Activated naive CD8-positive, alpha-beta T cell treated with anti-CD3 and anti-CD28 coated beads, Interleukin-2, amount 50 U/mL, for 24 hours (primary cell): ENCODE measurements around the gene SLC9A9.

Source experiments
- ATAC-seq: fragments of 150-1000 bp; cut with Tn5 transposase; one replicate; pipeline ENCODE4 v1.10.0; 2021
- DNase-seq: peaks from one replicate; pipeline ENCODE4 v3.0.0; 2021
- H3K27ac Mint-ChIP-seq: one replicate; pipeline ENCODE4 v1.8.0; 2021; ENCODE audit warnings: mild to moderate bottlenecking, mixed read lengths
- H3K27me3 Mint-ChIP-seq: one replicate; pipeline ENCODE4 v1.8.0; 2021; ENCODE audit warnings: mixed read lengths
- H3K36me3 Mint-ChIP-seq: one replicate; pipeline ENCODE4 v1.8.0; 2021; ENCODE audit warnings: low read depth, mixed read lengths
- H3K4me1 Mint-ChIP-seq: one replicate; pipeline ENCODE4 v1.8.0; 2021; ENCODE audit warnings: mixed read lengths
- H3K4me3 Mint-ChIP-seq: one replicate; pipeline ENCODE4 v1.8.0; 2021; ENCODE audit warnings: mild to moderate bottlenecking, moderate library complexity, mixed read lengths
- H3K9me3 Mint-ChIP-seq: one replicate; pipeline ENCODE4 v1.8.0; 2021; ENCODE audit warnings: mixed read lengths

The SLC9A9 gene

DNA sequence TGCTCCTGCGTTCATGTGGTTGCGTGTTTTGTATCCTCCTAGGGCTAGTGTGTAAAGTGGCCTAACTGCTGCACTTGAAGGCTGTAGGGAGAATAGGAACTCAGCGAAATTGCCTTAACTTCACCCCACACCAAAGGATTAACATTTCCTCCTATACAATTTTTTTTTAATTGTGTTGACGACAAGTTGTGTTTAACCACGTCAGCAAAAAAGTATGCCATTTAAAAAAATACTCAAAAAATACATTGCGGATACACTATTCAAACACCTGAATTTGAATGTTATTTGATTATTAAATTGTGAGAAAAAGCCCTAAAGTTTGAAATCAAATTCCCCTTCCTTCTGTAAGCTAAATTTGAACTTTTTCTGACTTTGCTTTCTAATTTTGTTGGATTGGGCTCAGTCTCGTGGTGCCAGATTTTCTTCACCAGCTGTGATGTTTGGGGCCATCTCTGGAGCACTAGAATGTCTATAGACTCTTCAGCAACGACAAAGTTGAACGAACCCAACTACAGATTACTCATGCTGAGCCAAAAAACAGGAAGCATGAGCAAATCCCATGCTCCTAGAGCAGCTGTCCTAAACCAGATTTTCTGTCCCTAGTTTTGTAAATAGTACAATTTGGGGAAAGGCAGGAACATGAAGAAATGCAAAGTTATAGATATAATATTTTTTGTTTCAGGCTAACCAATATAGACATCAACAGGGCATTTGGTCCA is 8.1 kb upstream of the SLC9A9 start:
- Mint-ChIP-seq H3K36me3 (no peaks in the 10 kb centered on the region), H3K27me3 (peaks cover 4% of the 10 kb centered on the region), H3K4me1 (peaks cover 8% of the 10 kb centered on the region), H3K4me3 (no peak overlapping the region), H3K9me3 (peaks cover 9% of the 10 kb centered on the region), H3K27ac (no peak overlapping the region)
- ATAC-seq (no peak), DNase-seq (no peak)

DNA sequence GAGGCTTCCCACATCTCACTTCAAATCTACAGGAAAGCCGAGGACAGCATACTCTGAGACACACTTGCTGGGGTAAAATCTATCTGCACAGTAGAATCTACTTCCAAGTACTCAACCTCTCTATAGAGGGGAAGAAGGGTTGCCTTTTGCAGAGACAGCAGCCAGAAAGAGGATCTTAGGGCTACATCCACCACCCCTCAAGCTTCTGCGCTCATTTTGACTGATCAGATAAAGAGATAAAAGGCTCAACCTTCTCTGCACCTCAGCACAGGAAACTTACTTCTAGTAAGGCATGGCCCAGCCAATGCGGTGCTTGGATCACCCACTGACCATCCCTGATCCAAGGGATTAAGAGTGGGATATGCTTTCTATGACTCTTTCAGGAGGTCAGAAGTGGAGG is 6.9 kb upstream of the SLC9A9 start:
- no peak for DNase-seq
- no peaks in the 10 kb centered on the region for H3K9me3 Mint-ChIP-seq
- no peaks in the 10 kb centered on the region for H3K36me3 Mint-ChIP-seq
- no peak overlapping the region for H3K4me3 Mint-ChIP-seq
- H3K4me1 Mint-ChIP-seq = peaks cover 16% of the 10 kb centered on the region
- no peak overlapping the region for H3K27ac Mint-ChIP-seq
- H3K27me3 Mint-ChIP-seq = no peaks in the 10 kb centered on the region
- ATAC-seq = no peak

DNA sequence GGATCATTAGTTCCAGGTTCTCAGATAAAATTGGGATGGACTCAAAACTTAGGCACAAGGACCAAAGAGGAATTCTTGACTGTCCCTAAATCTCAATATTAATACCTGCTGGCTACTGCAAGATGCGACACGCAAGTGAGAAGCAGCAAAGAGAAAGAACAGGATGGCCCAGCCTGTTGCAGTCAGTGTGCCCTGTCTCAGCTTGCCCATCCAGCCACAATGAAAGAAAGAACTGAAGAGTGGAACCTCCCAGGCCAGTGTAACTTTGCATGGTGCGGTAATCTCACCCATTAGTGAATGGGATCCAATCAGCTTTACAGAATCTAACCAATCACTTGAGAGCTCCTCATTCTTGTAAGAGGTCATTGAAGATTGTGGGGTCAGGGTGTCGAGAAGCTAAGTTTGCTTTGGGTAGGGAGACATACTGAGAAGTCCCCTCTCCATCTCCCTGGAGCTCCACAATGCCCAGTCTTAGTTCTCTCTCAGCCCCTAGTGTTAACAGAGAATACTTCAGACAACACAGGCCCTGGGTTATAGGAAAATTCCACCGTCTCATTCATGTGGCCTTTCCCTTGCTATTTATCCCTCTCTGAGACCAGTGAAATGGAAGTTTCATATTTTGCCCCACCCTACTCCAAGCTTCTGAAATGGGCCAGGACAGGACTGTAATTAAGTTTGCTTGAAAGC is 3.2 kb upstream of the SLC9A9 start:
- Mint-ChIP-seq H3K4me1 (peaks cover 49% of the 10 kb centered on the region), H3K27me3 (no peaks in the 10 kb centered on the region), H3K36me3 (no peaks in the 10 kb centered on the region), H3K9me3 (no peaks in the 10 kb centered on the region), H3K4me3 (no peak overlapping the region), H3K27ac (no peak overlapping the region)
- DNase-seq = no peak
- ATAC-seq = no peak

DNA sequence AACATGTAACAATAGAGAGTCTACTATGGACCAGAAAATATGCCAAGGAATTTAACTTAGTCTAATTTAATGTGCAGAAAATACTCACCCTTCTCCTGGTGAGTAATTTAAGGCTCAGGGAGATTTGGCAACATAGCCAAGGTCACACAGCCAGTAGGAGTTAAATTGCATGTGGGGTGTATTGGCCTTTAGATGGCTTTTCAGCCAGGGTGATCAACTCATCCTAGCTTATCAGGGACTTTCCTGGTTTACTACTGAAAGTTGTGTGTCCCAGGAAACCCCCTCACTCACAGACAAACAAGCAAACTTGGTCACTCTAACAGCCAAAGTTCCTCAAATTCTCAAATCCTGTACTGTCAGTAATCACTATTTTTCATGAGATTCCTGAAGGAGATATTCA is 2.6 kb upstream of the SLC9A9 start:
- DNase-seq = no peak
- H3K4me1 Mint-ChIP-seq = peaks cover 53% of the 10 kb centered on the region
- no peaks in the 10 kb centered on the region for H3K9me3 Mint-ChIP-seq
- H3K27me3 Mint-ChIP-seq = no peaks in the 10 kb centered on the region
- no peak overlapping the region for H3K27ac Mint-ChIP-seq
- H3K4me3 Mint-ChIP-seq = no peak overlapping the region
- no peak for ATAC-seq
- no peaks in the 10 kb centered on the region for H3K36me3 Mint-ChIP-seq

DNA sequence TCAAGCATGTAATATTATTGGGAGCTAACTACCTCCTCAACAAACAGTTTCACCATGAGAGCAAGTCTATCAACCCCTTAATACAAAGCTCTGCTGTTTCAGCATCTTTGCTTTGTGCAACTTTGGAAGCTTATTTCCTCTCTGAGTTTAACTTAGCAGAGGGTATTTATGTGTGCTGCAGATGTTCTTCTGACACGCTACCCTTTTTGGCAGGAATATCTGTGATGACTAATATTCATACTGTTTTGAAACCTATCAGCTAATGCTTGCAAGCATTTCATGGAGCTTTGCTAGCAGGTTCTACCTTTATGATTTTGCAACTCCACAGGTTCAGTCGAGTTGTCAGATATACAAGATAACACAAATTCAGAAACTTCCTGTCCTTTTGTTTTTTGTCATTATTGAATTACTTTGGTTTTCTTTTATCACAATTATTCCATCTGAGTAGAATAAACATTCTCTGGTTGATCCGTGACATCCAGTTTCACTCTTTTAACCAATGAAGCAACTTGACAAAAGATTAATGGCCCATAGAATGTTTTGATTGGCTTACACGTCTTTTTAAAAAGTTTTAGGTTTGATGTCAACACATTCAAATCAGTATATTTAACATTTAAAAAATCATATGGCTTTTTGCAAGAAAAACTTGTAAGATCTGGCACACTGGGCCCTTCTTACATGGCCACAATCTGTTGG is 1.7 kb upstream of the SLC9A9 start:
- DNase-seq (no peak), ATAC-seq (no peak)
- no peaks in the 10 kb centered on the region for H3K27me3 Mint-ChIP-seq
- H3K27ac Mint-ChIP-seq = no peak overlapping the region
- peaks cover 53% of the 10 kb centered on the region for H3K4me1 Mint-ChIP-seq
- H3K9me3 Mint-ChIP-seq = no peaks in the 10 kb centered on the region
- H3K4me3 Mint-ChIP-seq = no peak overlapping the region
- no peaks in the 10 kb centered on the region for H3K36me3 Mint-ChIP-seq

DNA sequence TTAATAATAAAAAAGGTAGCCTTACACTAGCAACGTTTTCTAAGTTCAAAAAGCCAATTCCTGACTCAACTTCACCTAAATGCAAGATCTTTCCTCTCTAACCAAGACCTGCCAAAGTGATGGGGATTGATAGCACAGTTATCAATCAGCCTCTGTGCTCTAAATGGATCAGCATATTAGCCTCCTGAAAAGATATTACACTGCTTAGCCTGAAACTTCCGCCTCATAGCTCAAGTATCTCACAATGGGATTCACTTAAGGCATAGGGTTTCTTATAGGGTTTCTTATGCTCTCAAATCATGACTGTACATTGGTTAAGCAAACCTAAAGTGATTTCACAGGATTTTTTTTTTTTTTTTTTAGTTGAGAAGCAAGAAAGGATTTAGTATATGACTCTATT is 436 bp upstream of the SLC9A9 start:
- Mint-ChIP-seq H3K27me3 (no peaks in the 10 kb centered on the region), H3K4me3 (peak overlapping the region; percentile 90), H3K36me3 (no peaks in the 10 kb centered on the region), H3K27ac (peak overlapping the region; percentile 14), H3K4me1 (peaks cover 52% of the 10 kb centered on the region), H3K9me3 (no peaks in the 10 kb centered on the region)
- DNase-seq (no peak), ATAC-seq (no peak)

DNA sequence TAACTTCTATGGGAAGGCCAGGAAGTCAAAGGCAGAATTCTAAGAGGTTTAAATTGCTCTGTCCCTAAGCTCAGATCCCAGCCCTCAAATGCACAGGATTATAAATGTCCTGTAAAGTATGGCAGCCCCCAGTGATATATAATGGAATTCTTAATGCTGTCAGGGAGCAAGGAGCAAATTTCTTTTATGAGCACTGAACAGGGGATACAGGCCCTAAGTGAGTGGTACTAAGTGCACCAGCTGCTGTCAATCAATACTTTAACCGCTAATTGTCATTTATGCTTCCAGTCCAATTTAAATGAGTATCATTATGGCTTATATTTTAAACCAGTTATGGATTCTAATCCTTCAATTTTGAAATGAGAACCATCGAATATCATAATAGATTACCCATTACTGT is 4.7 kb downstream of the SLC9A9 start:
- DNase-seq (no peak), ATAC-seq (no peak)
- Mint-ChIP-seq H3K4me1 (peaks cover 38% of the 10 kb centered on the region), H3K36me3 (no peaks in the 10 kb centered on the region), H3K27me3 (no peaks in the 10 kb centered on the region), H3K27ac (no peak overlapping the region), H3K4me3 (no peak overlapping the region), H3K9me3 (no peaks in the 10 kb centered on the region)

DNA sequence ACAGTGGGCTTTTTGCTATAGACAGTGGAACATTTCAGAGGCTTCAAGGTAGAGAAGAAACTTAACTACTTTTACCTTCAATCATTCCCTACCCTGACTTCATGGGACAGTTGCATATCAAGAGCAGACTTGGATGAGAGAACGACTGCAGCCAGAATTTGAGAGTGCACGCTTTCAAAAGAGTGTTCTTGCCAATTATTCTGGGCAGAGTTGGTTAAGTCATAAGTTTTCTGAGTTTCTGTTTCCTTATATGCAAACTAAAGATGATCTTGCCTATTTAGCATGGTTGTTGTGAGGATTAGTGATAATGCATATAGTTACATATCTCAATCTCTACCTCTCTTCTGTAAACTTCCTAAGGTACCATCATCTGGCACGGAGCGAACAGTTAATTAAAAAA is 7.6 kb downstream of the SLC9A9 start:
- ATAC-seq (no peak), DNase-seq (no peak)
- Mint-ChIP-seq H3K27ac (no peak overlapping the region), H3K27me3 (no peaks in the 10 kb centered on the region), H3K4me3 (no peak overlapping the region), H3K4me1 (peaks cover 19% of the 10 kb centered on the region), H3K36me3 (no peaks in the 10 kb centered on the region), H3K9me3 (no peaks in the 10 kb centered on the region)

DNA sequence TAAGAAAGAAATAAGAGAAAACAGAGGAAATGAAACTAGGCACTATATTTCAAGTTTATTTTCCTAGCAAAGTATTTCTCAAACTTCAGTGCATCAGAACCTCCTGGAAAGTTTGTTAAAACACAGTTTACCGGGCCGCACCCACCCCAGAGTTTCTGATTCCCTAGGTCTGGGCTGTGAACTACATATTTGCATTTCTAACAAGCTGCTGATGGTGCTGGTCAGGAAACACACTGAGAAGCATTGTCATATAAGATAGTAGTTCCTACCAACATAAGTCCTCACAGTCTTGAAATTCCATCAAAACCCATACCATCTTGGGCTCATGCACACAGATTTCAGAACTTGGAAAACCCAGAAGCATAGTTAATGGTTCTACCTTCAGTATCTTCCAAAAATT is 8.3 kb downstream of the SLC9A9 start:
- ATAC-seq = no peak
- H3K4me3 Mint-ChIP-seq = no peak overlapping the region
- DNase-seq = no peak
- H3K4me1 Mint-ChIP-seq = peaks cover 17% of the 10 kb centered on the region
- H3K9me3 Mint-ChIP-seq = no peaks in the 10 kb centered on the region
- no peaks in the 10 kb centered on the region for H3K36me3 Mint-ChIP-seq
- no peaks in the 10 kb centered on the region for H3K27me3 Mint-ChIP-seq
- no peak overlapping the region for H3K27ac Mint-ChIP-seq

DNA sequence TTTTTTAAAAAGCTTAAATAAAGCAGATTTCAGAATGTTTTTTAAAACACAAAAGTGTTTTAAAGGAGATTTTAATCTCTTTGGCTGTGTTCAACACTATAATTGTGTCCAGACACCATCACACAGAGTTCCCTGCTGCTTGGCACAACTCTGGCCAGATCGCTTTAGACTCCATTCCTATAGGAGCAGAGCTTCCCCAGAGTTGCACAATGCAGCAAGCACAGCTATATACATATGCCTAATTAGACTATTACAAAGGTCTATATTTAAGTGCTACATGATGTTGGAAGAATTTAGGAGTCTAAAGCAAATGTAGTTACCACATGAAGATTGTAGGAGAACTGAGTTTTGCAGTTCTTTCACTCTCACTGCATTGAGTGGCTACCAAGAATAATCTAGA is 11.2 kb downstream of the SLC9A9 start:
- Mint-ChIP-seq H3K36me3 (no peaks in the 10 kb centered on the region), H3K27ac (no peak overlapping the region), H3K4me1 (peaks cover 24% of the 10 kb centered on the region), H3K27me3 (no peaks in the 10 kb centered on the region), H3K9me3 (no peaks in the 10 kb centered on the region), H3K4me3 (no peak overlapping the region)
- ATAC-seq = no peak
- no peak for DNase-seq

DNA sequence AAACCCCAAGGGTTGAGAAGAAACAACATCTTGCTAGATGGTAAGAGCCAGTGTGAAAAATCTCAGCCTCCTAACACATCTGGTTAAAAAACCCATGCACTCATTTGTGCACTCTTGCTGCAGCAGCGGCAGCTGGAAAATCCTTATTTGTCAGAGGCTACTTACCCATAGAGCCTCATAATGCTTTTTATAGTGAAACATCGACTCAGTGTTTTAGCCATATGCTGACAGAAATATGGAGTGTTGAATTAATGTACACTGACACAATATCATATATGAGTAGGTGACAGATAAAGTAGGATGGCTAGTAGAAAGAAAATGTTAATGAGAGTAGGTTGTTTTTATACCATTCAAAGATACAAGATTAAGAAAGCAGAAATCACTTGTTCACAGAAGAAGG is 13.0 kb downstream of the SLC9A9 start:
- H3K27ac Mint-ChIP-seq = no peak overlapping the region
- H3K4me3 Mint-ChIP-seq = no peak overlapping the region
- DNase-seq = no peak
- H3K9me3 Mint-ChIP-seq = no peaks in the 10 kb centered on the region
- no peaks in the 10 kb centered on the region for H3K27me3 Mint-ChIP-seq
- H3K36me3 Mint-ChIP-seq = no peaks in the 10 kb centered on the region
- no peak for ATAC-seq
- H3K4me1 Mint-ChIP-seq = peaks cover 35% of the 10 kb centered on the region

DNA sequence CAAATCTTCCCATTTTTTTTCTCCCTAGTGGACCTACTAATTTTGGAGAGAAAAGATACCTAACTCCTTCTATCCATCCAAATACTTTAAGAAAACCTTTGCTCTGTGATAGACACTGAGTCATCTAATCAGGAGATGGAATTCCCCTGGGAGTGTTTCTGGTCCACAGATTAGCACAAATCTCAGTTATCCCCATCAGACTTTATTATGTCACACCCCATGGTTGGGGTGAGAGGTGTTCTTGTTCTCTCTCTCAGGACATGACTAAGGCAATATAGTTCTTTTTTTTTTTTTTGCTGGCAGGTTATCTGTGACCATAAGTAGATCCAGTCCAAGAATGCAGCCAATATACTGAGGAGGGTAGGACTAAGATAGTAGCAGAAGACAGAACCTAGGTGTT is 15.8 kb downstream of the SLC9A9 start:
- ATAC-seq = peak; percentile 62
- H3K9me3 Mint-ChIP-seq = no peaks in the 10 kb centered on the region

DNA sequence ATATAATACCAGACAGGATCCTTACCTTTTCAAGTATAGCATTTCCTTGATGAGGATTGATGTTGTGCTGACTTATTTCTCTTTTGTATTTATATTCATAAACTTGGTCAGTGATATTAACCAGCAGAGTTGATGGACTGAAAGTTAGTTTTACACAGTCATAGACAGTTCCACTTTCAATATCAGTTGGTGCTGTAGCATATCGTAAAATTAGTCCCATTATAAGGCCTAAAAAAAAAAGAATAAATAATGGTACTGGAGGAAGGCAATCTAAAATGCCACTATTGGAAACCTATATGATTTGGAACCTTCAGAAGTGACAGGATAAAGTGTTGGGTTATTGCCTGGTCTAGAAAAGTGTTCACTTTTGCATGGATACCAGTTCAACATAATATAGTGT is 16.3 kb downstream of the SLC9A9 start:
- Mint-ChIP-seq H3K4me1 (peaks cover 29% of the 10 kb centered on the region), H3K36me3 (peaks cover 3% of the 10 kb centered on the region), H3K4me3 (no peak overlapping the region), H3K9me3 (no peaks in the 10 kb centered on the region), H3K27me3 (no peaks in the 10 kb centered on the region), H3K27ac (no peak overlapping the region)
- DNase-seq (no peak), ATAC-seq (no peak)

More for the DNA sequence above, 15.8 kb downstream of the SLC9A9 start:
- Mint-ChIP-seq H3K36me3 (peaks cover 3% of the 10 kb centered on the region), H3K27ac (no peak overlapping the region), H3K4me3 (no peak overlapping the region), H3K27me3 (no peaks in the 10 kb centered on the region), H3K4me1 (peaks cover 29% of the 10 kb centered on the region)
- no peak for DNase-seq

DNA sequence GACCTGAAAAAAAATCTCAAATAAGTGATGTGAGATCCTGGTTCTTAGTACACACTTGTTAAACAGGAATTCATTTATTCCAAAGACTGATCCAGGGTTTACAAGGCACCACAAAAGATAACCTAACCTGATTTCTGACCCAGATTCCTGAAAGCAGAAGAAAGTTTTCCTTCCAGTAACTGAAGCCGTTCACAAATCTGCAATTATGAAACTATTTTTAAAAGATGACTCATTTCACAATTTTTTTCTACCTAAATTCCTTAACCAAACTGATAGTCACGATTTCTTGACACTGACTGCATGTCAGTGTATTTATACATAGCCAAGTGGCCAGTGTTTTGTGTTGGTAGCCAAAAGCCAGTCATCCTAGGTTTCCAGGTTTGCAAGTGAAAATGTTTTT is 17.1 kb downstream of the SLC9A9 start:
- H3K4me1 Mint-ChIP-seq = peaks cover 36% of the 10 kb centered on the region
- DNase-seq = no peak
- peak; percentile 35 for ATAC-seq

DNA sequence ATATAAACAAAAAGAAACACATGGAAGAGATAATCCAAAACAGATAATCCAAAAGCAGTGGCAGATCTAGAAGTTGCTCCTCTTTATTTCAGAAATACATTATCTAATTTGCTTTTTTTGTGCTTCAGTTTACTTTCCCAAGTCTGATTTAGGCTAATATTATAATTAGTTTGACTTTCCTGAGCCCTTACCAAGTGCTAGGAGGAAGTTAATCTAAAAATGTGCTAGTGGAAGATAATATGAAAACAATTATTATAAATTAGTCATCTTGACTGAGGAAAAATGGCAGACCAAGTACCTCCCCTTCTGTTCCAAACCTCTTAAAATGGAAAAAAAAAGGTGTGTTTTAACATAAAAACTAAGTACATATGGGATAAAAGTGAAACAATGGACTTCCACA is 17.5 kb downstream of the SLC9A9 start:
- DNase-seq (no peak), ATAC-seq (no peak)
- peaks cover 9% of the 10 kb centered on the region for H3K36me3 Mint-ChIP-seq
- H3K27me3 Mint-ChIP-seq = no peaks in the 10 kb centered on the region
- H3K27ac Mint-ChIP-seq = no peak overlapping the region
- peaks cover 8% of the 10 kb centered on the region for H3K9me3 Mint-ChIP-seq
- no peak overlapping the region for H3K4me3 Mint-ChIP-seq
- H3K4me1 Mint-ChIP-seq = peaks cover 38% of the 10 kb centered on the region

More for the DNA sequence above, 17.1 kb downstream of the SLC9A9 start:
- Mint-ChIP-seq H3K4me3 (peak overlapping the region; percentile 16), H3K27me3 (no peaks in the 10 kb centered on the region), H3K27ac (no peak overlapping the region), H3K9me3 (peaks cover 7% of the 10 kb centered on the region), H3K36me3 (peaks cover 8% of the 10 kb centered on the region)
